Activated T-cell treated with anti-CD3 and anti-CD28 coated beads, Interleukin-2, amount 50 U/mL, for 48 hours (primary cell): ENCODE measurements around the gene SIK2.
A peak's percentile ranks its signal among the peaks of the same experiment; 100 is the strongest.

Experiments
- DNase-seq, 2 experiments: peaks; one replicate each; pipeline ENCODE4 v3.0.0-alpha.2; 2020

Gene SIK2

DNA sequence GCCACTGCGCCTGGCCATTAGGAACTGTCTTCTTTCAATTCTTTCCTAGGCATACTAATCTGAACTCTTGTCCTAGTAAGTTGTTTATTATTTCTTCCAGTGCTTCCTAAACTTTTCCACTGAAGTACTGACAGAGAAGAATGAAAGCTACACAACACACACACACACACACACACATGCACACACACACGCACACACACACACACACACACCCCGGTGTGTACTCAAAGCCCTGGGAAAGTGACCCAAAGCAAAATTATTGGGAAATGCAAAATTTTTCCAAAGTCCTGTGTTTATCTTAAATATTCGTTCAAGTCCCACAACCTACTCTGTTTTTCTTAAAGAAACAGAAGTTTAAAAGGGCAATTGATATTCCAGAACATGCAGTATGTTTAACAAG is 19.4 kb upstream of the SIK2 start:
- no peak for DNase-seq

DNA sequence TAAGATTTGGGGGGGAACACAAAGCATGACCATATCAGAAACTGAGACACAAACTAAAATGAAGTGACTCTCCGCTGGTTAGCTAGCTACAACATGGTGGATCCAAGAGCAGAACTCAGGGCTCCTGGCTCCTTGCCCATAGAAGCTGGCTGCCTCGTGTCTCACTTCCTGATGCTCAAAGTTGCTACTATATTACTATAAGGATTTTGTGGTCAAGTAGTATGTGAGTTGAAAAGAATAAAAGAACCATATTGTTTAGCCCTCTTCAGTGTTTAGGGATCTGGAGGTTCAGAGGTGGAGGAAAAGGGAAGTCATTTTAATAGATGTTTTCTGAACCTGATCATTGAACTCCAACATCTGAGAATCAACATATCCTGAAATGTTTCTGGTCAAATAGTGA is 16.9 kb upstream of the SIK2 start:
- DNase-seq = no peak

- DNase-seq = peak in 1 of 2 experiments; percentile 28
These were observed 15.8 kb upstream of the SIK2 start for GRCh38 chr11:111586388-111586831.

DNA sequence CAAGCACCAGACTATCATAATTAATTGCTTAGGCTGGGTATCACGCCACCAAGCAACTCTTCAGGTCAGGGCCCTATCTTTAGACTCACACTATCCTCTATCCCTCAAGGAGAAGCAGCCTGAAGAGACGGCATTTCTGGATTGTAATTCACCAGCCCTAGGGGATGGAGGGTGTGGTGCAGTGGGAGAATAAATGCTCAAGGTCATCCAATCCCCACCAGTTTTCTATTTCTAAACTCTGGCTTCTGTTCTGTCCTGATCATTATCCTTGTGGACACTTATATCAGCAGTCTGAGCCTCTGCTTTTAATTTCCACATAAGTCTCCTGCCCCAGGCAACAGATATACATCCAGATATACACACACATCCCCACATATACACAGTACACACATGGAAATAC is 13.1 kb upstream of the SIK2 start:
- DNase-seq = no peak

DNA sequence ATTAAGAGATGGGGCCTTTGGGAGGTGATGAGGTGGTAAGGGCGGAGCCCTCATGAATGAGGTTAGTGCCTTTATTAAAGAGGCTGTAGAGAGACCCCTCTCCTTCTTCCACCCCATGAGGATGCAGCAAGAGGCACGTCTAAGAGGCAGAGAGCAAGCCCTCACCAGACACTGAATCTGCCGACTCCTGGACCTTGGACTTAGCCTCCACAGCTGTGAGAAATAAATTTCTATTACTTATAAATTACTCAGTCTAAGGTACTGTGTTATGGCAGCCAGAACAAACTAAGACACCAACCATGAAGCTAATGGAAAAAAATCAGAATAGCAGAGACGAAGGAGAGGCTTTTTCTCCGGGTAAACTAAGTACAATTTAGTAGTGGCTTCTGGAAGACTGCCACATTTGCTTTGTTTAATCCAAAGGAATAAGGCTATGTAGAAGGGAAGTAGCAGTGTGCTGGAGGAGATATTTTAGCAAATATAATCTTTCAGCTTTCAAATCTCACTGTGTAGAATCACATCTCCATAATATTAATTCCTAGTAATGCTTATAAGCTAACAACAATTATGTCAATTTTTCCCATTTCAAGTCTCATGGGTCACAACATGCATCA is 12.3 kb upstream of the SIK2 start:
- no peak for DNase-seq

DNA sequence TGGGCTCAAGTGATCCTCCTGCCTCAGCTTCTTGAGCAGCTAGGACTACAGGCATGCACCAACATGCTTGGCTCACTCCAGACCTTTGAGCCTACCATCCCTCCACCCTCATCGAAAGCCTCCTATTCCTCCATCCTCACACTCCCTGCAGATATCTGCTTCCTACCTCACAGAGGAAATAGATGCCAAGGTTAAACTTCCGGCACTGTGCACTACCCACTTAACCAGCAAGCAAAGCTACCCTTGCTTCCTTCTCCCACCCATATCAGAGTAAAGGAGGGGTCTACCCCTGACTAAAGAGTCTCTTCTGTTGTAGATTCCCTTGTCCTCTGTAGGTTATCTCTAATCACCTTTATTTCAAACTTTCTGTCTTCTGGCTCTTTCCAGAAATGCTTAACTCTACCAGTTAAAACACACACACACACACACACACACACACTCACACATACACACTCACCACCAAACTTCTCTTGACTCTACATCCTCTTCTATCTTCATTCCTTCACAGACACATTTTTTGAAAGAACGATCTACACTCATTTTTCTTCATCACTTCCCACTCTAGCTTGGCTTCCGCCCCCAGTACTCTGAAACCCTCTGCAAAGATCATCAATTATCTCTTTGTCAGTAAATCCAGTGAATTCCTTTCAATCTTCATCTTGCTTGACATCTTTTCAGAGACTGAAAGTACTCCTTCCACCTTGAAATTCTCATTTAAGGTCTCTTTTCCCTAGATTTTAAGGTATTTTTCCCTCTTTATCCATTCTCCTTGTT is 10.9 kb upstream of the SIK2 start:
- no peak for DNase-seq

DNA sequence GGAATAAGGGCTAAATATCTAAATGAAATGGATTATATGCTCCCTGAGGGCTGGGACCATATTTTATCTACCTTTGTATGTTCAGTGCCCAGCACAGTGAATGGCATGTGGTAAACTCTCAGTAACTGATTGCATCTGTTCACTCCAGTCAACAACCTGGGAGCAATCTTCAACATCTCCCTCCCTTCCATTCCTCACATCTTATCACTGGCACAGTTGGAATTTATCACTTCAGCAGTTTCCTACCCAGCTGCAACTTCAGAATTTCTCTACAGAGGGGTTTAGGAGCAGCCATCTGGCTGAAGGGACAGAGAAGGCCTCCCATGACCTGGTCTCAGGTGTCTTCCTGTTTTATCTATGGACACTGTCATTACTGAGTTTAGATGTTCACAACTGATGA is 9.8 kb upstream of the SIK2 start:
- DNase-seq = no peak

DNA sequence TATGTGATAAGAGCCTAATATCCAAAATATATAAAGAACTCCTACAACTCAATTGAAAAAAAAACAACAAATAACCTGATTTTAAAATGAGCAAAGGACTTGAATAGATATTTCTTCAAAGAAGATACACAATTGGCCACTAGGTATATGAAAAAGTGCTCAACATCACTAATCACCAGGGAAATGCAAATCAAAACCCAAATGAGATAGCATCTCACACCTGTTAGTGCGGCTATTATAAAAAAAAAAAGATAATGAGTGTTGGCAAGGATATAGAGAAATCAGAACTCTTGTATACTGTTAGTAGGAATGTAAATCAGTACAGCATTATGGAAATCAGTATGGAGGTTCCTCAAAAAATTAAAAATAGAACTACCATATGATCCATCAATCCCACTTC is 5.9 kb upstream of the SIK2 start:
- no peak for DNase-seq

GRCh38 chr11:111598148-111598547 is 4.1 kb upstream of the SIK2 start:
- DNase-seq = no peak

DNA sequence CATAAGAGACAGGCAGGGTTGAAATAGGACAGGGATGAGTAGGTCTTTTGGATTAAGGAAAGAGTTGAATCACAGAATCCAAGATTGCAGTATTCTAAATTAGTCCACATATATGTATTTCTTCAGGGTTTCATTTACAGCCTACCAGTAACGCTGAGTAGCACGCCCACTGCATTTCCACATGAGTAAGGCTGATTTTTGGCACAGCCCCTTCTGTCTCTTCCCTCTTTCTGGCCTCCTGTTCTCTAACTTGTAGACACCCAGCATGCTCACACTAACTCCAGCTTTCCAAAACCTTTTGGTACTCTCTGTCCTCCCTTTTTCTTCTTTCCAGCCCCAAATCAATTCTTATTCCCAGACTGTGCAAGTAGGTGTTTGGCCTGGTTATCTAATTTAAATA is 3.7 kb upstream of the SIK2 start:
- DNase-seq = no peak

DNA sequence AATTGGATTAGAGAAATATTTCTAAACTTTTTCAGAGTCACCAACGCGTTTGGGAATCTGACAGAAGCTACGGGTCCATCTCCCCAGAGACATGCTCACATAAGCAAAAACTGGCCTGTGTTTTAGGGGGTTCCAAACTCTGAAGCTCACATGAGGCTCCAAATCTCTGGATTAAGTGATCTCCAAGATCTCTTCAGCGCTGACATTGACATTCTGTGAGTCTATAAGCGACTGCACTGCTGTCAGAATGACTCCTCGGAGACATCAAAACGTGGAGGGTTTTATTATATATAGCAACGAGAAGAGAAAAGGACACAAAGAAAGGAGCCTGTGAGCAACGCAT is 642 bp upstream of the SIK2 start:
- no peak for DNase-seq

DNA sequence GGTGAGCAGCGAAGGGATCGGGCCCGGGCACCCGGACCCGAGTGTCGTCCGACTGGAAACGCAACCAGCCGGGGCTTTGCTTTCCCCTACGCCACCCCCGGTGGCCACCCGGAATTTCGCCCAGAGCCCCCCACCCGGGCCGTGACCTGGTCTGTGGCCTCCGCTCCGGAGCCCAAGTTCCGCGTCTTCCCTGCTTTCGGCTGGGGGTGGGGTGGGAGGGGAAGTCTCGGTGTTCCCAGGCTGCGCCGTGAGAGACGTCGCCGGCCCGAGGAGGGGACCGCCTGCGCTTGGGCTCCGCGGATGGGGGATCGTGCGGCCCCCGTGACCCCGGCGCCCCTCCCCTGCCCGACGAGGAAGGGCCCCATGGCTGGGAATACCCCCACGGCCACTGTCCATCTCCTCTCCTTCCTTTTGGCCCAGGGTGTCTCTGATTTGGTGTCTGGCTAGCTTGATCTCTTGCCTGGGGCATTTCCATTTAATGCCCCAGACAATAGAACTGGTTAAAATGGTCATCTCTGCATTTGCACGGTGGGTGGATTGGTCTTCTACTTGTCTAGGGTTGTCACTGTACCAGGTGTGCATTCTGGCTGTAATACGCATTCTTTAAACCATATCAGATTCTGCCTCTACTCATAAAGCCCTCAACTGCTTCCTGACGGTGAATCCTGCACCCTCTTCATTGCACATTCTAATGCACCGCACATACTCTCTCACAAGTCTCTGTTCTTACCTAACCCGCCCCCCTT is 789 bp downstream of the SIK2 start:
- DNase-seq = peak; percentile 29 to 31

- DNase-seq = no peak
These were observed 1.4 kb downstream of the SIK2 start for GRCh38 chr11:111603611-111604130.

DNA sequence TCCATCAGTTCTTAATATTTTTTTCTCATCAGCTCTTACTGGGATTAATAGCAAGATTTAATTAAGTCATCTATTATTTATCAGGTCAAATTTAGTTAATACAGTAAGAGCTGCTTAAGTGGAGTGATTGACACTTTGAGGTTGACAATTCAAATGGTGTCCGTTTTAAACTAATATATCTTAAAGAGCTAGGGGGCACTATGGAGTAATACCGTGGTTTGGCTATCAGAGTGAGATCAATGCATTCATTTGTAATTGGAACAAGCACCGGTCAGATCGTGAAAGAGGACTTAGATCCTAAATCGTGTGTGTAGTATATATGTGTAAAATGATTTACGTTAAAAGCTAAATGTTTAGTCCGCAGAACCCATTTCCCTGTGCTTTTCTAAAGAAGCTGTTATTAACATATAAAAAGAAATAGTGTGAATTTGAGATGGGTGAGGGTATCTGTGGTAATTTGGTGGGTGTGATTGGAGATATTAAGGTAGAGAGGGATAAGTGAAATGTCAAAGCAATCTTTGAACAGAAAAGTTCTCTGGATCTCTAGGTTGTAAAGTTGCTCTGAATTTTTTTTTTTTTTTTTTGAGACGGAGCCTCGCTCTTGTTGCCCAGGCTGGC is 2.3 kb downstream of the SIK2 start:
- no peak for DNase-seq

DNA sequence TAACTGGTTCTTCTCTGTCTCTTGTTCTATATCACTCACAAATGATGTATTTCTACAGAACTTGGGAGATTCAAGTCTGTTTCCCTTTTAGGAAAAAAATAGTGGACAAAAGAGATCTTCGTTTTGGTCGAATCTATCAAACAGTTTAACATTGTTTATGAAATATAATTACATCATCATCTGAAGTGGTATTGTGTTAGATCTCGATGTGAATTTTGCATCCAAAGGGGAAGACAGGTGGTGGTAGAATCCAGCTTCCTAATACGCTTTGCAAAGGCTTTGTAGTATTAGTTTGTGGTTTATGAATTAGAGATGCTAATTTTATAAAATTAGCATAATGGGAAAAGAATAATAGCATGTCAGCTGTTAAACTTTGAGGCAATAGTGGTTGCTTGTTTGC is 3.4 kb downstream of the SIK2 start:
- no peak for DNase-seq

DNA sequence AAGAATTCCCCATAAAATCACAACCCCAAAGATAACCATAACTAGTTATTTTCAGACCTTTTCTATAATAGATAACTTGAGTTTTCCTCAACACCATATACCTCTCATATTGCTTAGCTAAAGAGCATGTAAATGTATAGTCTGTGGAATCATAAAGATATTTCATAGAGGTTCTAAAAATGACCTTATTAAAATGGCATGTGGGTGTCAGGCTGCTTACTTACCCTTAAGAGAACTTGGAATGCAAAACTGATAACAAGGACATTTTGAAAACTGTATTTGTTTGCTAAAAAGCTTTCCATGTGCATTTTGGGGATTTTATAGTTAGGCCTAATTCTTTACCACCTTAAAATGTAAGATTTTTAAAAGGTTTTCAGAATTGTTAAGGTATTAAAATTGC is 4.7 kb downstream of the SIK2 start:
- no peak for DNase-seq

GRCh38 chr11:111607751-111608150 is 5.5 kb downstream of the SIK2 start:
- DNase-seq = no peak

- no peak for DNase-seq
These were observed 10.0 kb downstream of the SIK2 start for GRCh38 chr11:111612224-111612623.

DNA sequence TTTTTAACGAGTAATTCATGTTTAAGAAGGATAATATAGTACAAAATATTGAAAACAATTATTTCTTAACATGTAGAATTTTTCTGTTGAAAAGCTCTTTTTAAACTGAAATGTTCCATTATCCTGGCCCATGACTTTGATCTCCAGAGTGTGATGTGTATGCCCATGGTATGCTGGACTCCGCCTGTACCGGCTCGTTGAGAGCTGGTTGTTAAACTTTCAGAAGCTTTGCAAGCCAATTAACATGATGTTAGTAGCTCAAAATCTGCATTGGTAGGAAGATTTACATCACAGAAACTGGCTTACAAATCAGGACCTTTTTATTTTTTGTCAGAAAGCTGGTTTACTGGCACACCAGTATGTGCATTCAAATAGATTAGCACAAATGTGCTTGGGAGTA is 15.0 kb downstream of the SIK2 start:
- no peak for DNase-seq

- no peak for DNase-seq
These were observed 18.3 kb downstream of the SIK2 start for GRCh38 chr11:111620518-111620917.

DNA sequence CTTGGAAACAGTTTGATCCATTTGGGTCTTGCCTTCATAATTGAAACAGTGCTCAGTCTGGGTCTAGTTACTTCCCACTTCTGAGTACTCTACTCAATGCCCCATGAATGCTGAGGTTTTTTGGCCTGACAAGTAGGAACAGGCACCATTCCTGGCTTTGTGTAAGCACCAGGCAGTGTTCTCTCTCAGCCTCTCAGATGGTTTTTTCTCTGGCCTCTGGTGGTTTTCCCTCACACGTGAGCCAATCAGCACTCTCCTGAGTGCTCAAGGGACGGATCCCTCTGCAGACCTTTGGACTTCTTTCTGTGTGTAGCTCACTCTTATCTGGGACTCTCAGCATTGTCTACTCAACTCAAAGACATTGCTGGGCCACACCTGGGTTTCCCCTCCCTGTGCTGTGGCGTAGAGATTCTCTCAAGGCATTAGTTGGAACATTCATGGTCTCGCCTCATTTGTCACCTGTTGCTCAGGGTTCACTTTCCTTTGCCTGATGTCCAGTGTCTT is 21.3 kb downstream of the SIK2 start:
- DNase-seq = no peak

- no peak for DNase-seq
These were observed 22.4 kb downstream of the SIK2 start for GRCh38 chr11:111624608-111625007.

DNA sequence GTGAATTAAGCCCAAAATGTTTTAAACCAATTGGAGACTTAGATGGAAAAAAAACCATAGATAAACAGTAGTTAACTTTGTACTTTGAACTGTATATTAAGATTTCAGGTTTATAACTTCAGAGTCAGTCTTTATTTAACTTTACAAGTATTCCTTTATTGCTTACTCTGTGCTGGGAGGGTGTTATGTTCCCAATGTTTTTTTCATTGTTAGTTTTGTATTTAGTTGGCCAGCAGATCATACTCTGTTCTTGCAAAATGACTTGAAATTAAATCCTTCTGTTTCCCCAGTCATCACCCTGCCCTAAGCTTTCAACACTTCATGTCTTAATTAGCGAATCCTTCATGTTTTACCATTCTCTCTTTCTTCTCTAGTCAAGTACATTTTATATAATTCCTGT is 25.3 kb downstream of the SIK2 start:
- DNase-seq = no peak
